NCI-H2196 treated with DMSO at 0.1 percent for 48 hours (cell line): Measurements from ENCODE around the gene ZMPSTE24.
"Not testable (repeated sequence)": the region's sequence is repeated elsewhere in the genome, so short reads cannot be mapped to it uniquely, and the experiment has no call there.

Experiments
- DNase-seq: peaks from one replicate; lab custom pipeline; 2025; ENCODE audit not compliant: unreplicated experiment; lab: John Stamatoyannopoulos, UW

Gene ZMPSTE24

DNA sequence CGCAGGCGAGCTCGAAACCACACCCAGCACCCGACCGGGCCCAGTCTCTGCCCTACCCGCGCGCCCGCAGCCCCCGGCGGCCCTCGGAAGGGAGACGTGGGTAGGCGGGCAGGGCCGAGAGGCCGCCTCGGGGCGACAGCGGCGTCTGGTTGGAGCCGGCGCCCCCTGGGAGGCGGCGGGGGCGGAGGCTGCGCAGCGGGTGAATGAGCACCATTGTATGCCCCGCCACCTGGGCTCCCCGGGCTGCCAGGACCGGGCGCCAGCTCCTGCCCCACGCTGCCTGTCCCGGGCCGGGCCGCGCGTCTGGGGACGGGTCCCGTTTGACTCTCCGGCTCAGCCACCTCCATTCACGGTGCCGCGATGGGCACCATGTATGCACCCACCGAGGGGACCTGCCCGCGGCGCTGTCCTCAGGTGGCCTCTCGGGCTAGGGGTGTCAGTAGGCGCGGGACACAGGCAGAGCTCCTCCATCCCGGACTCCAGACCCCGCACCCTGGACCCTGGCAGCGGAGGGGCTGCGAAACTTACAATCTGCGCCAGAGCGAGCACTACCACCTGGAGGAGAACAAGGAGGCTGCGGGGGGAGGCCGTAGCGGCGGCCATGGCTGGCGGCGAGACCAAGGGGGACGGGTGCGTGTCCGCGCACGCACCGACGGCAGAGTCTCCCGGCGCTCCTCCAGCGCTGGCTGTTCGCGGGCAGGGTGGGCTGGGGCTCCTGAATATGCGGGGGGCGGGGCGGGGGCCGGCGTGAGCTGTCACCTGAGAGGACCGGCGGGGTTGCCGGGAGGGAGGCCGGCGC is 58.8 kb downstream of the ZMPSTE24 start, which contains the start of gene COL9A2:
TSS of gene COL9A2 (minus strand) at position 692 of the 799 bp plus-strand sequence. CDS start at position 603, 89 bp downstream.
- DNase-seq = peak; percentile 12

GRCh38 chr1:40317394-40318074 is 59.5 kb downstream of the ZMPSTE24 start:
- no peak for DNase-seq

DNA sequence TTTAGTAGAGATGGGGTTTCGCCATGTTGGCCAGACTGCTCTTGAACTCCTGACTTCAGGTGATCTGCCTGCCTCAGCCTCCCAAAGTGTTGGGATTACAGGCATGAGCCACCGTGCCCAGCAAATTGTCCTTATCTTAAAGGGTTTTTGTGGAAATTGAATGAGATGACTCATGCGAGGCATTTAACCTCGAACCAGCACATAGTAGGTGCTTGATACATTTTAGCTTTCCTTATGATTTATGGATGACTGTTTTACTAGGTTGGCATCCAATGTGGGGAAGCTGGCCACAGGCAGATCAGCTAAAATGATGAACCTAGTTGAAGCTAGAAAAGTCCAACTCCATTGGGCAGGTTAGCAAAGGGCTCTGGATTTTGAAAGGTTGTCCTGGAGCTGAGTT is 60.4 kb downstream of the ZMPSTE24 start:
- DNase-seq = no peak

- DNase-seq = no peak
These were observed 61.1 kb downstream of the ZMPSTE24 start for GRCh38 chr1:40318970-40319621.

DNA sequence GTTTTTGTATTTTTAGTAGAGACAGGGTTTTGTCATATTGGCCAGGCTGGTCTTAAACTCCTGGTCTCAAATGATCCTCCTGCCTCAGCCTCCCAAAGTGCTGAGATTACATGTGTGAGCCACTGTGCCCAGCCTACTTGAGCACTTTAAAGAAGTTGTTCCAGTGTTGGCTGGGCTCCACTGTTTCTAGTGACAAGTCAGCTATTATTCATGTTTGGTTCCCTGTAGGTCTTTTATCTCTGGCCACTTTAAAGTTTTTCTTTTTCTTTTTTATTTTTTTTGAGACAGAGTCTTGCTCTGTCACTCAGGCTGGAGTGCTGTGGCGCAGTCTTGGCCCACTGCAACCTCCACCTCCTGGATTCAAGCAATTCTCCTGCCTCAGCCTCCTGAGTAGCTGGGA is 73.4 kb downstream of the ZMPSTE24 start:
- not testable (repeated sequence) for DNase-seq

- DNase-seq = no peak
These were observed 74.7 kb downstream of the ZMPSTE24 start for GRCh38 chr1:40332695-40333094.

GRCh38 chr1:40337443-40337842 is 79.4 kb downstream of the ZMPSTE24 start:
- DNase-seq = no peak

- peak; percentile 60 for DNase-seq
These were observed 80.8 kb downstream of the ZMPSTE24 start for GRCh38 chr1:40338745-40339419.

GRCh38 chr1:40339420-40340323 is 81.6 kb downstream of the ZMPSTE24 start:
- no peak for DNase-seq

GRCh38 chr1:40341491-40342380 is 83.7 kb downstream of the ZMPSTE24 start:
- no peak for DNase-seq

GRCh38 chr1:40342381-40342717 is 84.3 kb downstream of the ZMPSTE24 start:
- not testable (repeated sequence) for DNase-seq
